ENCODE results near the gene GFY. TPM values are rescaled to one million over a fixed set of nuclear protein-coding genes. Genes with fewer than 3 reads are reported as not detected.

Gene GFY
- total RNA-seq, 4 donors from 2014 or later: not detected

- no peak for TF ChIP-seq CTCF (IDR thresholded peaks at IDR 0.05; ENCODE audit: low read depth)
These were observed 1.9 kb upstream of the GFY start, which contains the start of gene PTH2 for GRCh38 chr19:49423071-49423984. PTH2 (minus strand) TSS chr19:49423441; CDS start chr19:49423339, 102 bp downstream.

- TF ChIP-seq CTCF (IDR thresholded peaks at IDR 0.05; ENCODE audit: low read depth): no peak
These were observed 1.2 kb upstream of the GFY start for GRCh38 chr19:49423985-49424303.

- no peak for TF ChIP-seq CTCF (IDR thresholded peaks at IDR 0.05; ENCODE audit: low read depth)
These were observed 869 bp downstream of the GFY start for GRCh38 chr19:49425922-49426592.

- TF ChIP-seq CTCF (IDR thresholded peaks at IDR 0.05; ENCODE audit: low read depth): no peak
These were observed 2.2 kb downstream of the GFY start for GRCh38 chr19:49427339-49427738.

- TF ChIP-seq CTCF (IDR thresholded peaks at IDR 0.05; ENCODE audit: low read depth): no peak
These were observed 2.8 kb downstream of the GFY start for GRCh38 chr19:49427855-49428546.

GRCh38 chr19:49428547-49429451 lies 3.6 kb downstream of the GFY start:
- TF ChIP-seq CTCF (IDR thresholded peaks at IDR 0.05; ENCODE audit: low read depth): no peak

Measured in subcutaneous adipose tissue (tissue), 4 donors.